HEK293 (cell line): Measurements from ENCODE around the gene EDAR.

ENCODE experiments used
- ZNF140 ChIP-seq: fragments of 450-650 bp; formaldehyde crosslinking; IDR thresholded peaks from 2 replicates; pipeline ENCODE4 v1.5.1; 2016; ENCODE audit warnings: missing biosample characterization, missing genetic modification characterization
- ZNF530 ChIP-seq: fragments of 450-650 bp; formaldehyde crosslinking; IDR thresholded peaks from 2 replicates; pipeline ENCODE4 v1.5.1; 2016; ENCODE audit warnings: low read depth, missing biosample characterization, missing genetic modification characterization

GRCh38 chr2:108960006-108960405 lies 29.0 kb downstream of the EDAR start:
- TF ChIP-seq ZNF530 (tag by site-specific recombination) (no peak), ZNF140 (tag by site-specific recombination) (no peak)
